Measurements from ENCODE around the gene POMT1.

POMT1 gene

DNA sequence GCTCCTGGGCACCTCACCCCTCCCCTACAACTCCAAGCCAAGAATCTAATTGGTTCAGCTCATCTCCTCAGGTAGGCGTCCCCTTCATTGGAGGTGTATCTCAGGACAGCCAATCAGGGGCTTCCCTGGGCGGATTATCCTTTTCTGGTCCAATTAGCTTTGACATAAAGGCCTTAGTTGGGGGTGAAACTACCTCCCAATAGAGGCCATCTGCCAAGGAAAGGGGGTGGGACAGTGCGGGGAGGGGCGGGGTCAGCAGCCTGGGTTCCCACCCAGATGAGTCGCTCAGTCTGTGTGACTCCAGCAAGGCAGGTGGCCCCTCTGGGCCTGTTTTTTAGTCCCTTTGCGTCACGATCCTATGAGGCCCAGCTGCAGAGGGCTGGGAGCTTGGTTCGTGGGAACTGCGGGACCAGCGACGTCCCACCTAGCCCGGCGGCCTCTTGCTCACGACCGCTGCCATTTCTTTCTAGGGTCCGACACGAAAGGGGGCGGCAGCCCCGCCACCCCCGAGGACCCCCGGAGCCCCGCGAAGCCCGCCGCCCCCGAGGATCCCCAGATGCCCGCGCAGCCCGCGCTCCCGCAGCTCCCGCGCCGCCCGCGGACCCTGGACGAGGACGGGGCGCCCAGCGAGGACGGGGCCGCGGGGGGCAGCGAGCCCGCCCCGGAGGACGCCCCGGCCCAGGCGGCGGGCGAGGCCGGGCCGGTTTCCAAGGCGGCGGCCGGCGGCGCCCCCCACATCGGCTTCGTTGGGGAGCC, 51.5 kb downstream of the POMT1 start:
- DNase-seq (ENCODE audit: low read depth) = no peak

DNA sequence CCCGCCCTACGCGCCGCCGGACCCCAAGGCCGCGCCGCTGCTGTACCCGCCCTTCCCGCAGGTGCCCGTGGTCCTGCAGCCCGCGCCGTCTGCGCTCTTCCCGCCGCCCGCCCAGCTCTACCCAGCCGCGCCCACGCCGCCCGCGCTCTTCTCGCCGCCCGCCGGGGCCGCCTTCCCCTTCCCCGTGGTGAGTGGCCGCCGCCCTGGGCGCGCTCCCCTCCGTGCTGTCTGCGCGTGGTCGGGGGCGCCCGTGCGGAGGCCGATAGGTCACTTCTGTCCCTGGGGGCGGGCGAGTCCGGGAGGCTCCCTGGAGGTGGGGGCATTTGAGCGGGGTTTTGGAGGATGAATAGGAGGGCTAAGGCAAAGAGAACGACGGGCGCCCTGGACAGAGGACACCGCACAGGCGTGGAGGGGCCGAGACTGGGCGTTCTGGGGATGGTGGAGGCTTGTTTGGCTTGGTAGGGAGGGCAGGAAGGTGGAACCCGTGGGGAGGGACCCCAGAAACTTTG, 52.2 kb downstream of the POMT1 start:
- DNase-seq (ENCODE audit: low read depth) = no peak

DNA sequence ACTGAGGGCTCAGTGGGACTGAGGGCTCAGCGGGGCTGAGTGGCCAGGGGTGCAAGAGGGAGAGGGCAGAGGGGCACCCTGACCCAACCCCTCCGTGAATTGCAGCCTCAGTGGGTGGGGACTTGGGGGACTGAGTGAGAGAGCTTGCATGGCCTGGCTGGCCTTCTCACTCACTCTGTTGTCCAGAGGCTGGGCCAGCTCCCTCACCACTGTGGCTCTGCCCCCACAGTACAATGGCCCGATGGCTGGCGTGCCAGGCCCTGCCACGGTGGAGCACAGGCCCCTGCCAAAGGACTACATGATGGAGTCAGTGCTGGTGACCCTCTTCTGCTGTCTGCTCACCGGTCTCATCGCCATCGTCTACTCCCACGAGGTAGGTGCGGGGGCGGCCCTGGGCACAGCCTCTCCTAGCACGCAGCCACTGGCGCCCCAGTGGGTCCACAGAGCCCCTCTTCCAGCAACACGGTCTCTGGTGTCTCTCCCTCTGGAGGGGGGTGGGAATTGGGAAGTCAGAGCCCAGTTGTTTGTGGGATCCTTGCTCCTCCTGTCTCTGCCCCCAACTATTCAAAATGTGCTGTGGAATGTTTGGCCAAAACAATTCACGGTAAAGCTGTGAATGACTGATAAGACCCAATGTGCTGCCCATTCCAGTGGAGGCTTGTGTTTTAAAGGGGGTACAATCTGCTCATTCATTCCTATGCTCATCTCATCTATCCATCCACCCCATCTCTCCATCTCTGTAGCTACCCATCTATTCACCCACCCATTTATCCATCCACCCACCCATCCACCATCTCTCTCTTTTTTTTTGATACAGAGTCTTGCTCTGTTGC, 53.3 kb downstream of the POMT1 start:
- DNase-seq (ENCODE audit: low read depth) = no peak

DNA sequence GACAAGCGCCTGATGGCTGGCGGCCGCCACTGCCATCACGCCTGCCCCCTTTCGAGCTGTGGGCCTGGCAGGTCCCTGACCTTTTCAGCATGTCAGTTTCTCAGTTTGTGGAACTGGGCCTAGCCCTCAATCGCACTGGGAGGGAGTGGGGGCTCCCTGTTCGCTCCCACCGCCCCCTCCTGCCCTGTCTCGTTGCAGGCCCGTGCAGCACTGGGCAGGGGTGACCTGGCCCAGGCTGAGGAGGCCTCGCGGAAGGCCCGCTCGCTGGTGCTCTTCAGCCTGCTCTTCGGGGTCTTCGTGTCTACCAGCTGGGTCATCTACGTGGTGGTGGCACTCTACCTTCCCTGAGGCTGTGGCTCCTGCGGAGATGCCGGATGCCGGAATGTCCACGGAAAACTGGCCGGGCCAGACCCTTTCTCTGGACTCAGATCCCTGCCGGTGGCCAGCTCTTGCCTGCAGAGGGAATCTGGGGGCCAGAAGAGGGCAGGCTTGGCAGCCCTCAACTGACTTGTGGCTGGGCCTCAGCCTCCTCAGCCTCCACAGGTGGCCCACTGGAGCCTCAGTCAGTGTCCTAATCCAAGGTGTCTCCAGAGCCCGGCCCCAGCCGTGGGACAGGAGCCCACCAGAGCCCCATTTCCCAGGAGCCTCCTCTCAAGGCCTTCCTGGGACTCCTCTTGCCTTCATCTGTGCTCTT, 55.3 kb downstream of the POMT1 start:
- DNase-seq (ENCODE audit: low read depth) = no peak

DNA sequence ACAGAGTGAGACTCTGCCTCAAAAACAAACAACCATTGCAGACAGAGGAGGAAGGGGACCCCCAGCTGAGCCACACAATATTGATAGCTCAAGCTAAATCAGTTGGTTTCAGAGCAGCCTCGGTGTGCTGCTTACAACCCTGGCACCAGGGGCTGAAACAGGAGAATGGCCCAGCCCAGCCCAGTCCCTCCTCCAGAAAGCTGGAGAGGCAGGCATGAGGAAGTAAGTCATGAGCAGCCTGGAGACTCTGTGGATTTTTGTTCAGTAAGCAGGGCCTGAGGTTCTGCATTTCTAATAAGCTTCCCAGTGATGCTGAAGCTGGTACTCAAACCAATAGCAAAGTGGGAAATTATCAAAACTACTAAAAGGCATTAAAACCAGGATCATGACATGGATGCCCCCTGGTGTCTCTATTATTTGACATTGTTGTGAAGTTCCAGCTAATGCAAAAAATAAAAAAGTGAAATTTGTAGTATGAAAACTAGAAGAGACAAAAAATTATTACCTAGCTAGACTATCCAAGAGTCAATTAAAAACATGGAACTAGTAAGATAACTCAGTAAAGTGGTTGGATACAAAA, 56.8 kb downstream of the POMT1 start:
- DNase-seq (ENCODE audit: low read depth) = no peak

DNA sequence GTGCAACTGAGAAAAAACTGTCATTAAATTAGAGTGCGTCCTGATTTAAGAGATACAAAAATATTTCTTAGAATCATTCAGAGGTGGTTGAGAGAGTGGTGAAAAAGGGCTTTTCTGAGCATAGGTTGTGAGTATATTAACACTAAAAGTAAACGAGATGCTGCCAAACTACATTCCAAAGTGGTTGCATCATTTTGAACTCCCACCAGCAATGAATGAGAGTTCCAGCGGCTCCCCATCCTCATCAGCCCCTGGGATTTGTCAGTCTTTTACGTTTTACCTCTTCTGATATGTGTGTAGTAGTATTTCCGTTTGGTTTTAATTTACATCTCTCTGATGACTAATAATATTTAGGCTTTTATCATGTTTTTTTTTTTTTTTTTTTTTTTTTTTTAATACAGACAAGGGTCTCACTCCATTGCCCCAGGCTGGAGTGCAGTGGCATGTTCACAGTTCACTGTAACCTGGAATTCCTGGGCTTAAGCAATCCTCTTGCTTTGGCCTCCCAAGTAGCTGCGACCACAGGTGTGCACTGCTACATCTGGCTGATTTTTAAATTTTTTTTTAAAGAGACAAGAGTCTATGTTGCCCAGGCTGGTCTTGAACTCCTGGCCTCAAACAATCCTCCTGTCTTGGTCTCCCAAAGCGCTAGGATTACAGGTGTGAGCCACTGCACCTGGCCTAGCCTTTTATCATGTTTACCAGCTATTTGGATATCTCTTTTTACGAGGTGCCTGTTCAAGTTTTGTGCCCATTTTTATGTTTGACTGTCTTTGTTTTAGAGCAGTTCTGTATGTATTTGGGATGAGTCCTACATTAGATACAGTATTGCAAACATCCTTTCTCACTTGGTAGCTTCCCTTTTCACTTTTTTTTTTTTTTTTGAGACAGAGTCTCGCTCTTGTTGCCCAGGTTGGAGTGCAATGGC, 59.6 kb downstream of the POMT1 start:
- no peak for DNase-seq (ENCODE audit: low read depth)

DNA sequence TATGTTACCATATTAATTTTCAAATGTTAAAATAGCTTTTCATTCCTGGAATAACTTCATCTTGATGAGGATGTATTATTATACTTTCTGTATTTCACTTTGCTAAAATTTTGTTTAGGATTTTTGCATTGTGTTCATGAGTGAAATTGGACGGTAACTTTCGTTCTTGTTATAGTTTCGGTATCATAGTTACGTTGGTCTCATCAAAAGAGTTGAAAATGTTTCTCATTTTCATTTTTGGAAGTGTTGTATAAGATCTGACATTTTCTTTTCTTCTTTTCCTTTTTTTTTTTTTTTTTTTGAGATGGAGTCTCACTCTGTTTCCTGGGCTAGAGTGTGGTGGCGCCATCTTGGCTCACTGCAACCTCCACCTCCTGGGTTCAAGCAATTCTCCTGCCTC, 62.7 kb downstream of the POMT1 start:
- no peak for DNase-seq (ENCODE audit: low read depth)

DNA sequence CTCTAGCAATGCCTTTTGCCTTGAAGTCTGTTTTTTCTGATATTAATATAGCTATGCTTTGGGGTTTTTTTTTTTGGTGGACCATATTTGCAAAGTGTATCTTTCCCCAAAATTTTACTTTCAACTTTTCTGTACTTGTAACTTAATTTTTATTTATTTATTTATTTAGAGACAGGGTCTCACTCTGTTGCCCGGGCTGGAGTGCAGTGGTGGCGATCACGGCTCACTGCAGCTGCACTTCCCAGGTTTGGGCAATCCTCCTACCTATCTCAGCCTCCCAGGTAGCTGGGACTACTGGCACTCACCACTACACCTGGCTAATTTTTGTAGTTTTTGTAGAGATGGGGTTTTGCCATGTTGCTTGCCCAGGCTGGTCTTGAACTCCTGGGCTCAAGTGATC, 63.4 kb downstream of the POMT1 start:
- no peak for DNase-seq (ENCODE audit: low read depth)

DNA sequence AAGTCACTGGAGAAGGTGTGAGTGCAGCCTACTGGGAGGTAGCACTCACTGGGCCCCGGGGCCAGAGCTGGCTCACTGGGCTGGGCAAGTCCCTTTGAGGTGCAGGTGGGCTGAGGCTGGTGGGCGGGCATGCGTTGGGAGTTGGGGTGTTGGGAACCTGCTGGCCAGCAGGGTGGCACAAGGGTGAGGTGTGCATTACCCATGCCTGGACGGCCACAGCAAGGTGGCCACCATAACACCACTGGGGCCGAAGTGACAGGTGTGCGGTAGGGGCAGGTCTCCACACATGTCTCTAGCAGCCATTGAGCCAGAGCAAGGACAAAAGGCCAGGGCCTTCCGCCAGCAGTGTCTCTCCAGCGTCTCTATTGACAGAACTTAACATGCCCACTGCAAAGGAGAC, 65.2 kb downstream of the POMT1 start:
- no peak for DNase-seq (ENCODE audit: low read depth)

Data from T follicular helper cell (primary cell).